ENCODE measurements around the gene ATP8A1.

DNA sequence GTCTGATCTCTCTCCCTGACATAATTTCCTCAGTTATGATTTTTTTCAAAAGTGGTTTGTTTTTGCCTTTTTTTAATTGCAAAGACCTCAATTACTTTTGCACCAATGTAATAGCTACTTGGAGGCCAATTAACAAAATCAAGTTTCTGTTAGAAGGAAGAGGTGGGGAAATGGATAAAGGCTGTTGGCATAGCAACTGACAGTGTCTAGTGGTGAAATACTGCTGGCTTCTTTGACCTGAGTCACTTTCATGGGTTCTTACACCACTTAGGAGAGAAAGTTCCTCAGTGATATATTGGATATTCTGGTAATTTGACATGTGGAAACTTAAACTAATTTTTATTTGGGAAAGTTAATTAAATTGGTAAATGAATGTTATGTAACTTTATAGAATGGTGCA, 26.5 kb upstream of the ATP8A1 start:
- TF ChIP-seq POLR2A (IDR thresholded peaks at IDR 0.05; ENCODE audit: low read depth) (no peak), EP300 (IDR thresholded peaks at IDR 0.05) (no peak), POLR2AphosphoS5 (IDR thresholded peaks at IDR 0.05) (no peak)

Data from esophagus muscularis mucosa (tissue), 3 donors.